Measurements from ENCODE around the gene PTPN5.

DNA sequence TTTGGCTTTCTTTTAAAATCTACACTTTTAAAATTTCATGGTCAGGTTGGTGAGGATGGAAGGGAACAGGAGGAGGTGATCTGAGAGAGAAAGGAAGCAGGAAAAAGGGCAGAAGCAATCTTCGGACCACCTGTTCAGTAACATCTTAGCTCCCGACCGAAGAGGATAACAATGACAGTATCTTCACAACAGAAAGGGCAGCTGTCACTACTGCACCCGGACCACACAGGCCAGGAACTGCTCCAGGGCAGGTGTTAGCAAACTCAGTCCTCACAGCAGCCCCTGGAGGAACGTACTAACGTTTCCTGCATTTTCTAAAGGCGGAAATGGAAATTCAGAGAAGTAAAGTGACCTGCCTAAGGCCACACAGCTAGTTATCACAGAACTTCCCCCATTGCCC is 16.8 kb downstream of the PTPN5 start:
- TF ChIP-seq, protein P1, sequence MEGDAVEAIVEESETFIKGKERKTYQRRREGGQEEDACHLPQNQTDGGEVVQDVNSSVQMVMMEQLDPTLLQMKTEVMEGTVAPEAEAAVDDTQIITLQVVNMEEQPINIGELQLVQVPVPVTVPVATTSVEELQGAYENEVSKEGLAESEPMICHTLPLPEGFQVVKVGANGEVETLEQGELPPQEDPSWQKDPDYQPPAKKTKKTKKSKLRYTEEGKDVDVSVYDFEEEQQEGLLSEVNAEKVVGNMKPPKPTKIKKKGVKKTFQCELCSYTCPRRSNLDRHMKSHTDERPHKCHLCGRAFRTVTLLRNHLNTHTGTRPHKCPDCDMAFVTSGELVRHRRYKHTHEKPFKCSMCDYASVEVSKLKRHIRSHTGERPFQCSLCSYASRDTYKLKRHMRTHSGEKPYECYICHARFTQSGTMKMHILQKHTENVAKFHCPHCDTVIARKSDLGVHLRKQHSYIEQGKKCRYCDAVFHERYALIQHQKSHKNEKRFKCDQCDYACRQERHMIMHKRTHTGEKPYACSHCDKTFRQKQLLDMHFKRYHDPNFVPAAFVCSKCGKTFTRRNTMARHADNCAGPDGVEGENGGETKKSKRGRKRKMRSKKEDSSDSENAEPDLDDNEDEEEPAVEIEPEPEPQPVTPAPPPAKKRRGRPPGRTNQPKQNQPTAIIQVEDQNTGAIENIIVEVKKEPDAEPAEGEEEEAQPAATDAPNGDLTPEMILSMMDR (IDR thresholded peaks at IDR 0.05): no peak
- no peak for TF ChIP-seq POLR2A (IDR thresholded peaks at IDR 0.05)
